Karpas-422 (cell line): Measurements from ENCODE around the gene ADAP1. TPM values are rescaled to one million over a fixed set of nuclear protein-coding genes. Genes with fewer than 3 reads are reported as not detected.

Source experiments
- DNase-seq: peaks from one replicate; pipeline ENCODE4 v3.0.0-alpha.2; 2015
- H2AFZ ChIP-seq: fragments of 200-600 bp; sonication (generic); 2 replicates; pipeline ENCODE4 v1.6.1; 2014; ENCODE audit warnings: antibody characterized with exemption, low read length, mixed read lengths
- H3K27ac ChIP-seq: fragments of 200-600 bp; sonication (generic); 2 replicates; pipeline ENCODE4 v1.5.1; 2014; ENCODE audit warnings: mild to moderate bottlenecking, low read length, moderate library complexity
- H3K27me3 ChIP-seq: fragments of 200-600 bp; sonication (generic); 2 replicates; pipeline ENCODE4 v1.6.1; 2014; ENCODE audit warnings: low read length, mixed read lengths
- H3K36me3 ChIP-seq: fragments of 200-600 bp; sonication (generic); 2 replicates; pipeline ENCODE4 v1.6.1; 2014; ENCODE audit warnings: low read length, mixed read lengths; ENCODE audit not compliant: insufficient read depth
- H3K4me1 ChIP-seq: fragments of 200-600 bp; sonication (generic); 2 replicates; pipeline ENCODE4 v1.6.1; 2014; ENCODE audit warnings: mild to moderate bottlenecking, low read length, mixed read lengths
- H3K4me2 ChIP-seq: fragments of 200-600 bp; sonication (generic); 2 replicates; pipeline ENCODE4 v1.6.1; 2014; ENCODE audit warnings: low read length, low read depth, mild to moderate bottlenecking; ENCODE audit not compliant: poor library complexity, severe bottlenecking
- H3K4me3 ChIP-seq: fragments of 200-600 bp; sonication (generic); 2 replicates; pipeline ENCODE4 v1.5.1; 2014; ENCODE audit warnings: mild to moderate bottlenecking, antibody characterized with exemption, low read length, mixed read lengths
- H3K79me2 ChIP-seq: fragments of 200-600 bp; sonication (generic); 2 replicates; pipeline ENCODE4 v1.6.1; 2014; ENCODE audit warnings: mild to moderate bottlenecking, low read length, mixed read lengths
- H3K9ac ChIP-seq: fragments of 200-600 bp; sonication (generic); 2 replicates; pipeline ENCODE4 v1.6.0; 2014; ENCODE audit warnings: low read length
- H3K9me2 ChIP-seq: fragments of 200-600 bp; sonication (generic), shearing (Covaris generic); replicated peaks from 2 replicates; pipeline ENCODE4 v1.6.0; 2014; ENCODE audit warnings: mild to moderate bottlenecking, low read length, moderate library complexity; ENCODE audit not compliant: insufficient read depth
- H3K9me3 ChIP-seq: fragments of 300-700, 200-600 bp; sonication (generic); 2 replicates; pipeline ENCODE4 v1.6.1; 2014; ENCODE audit warnings: low read length, mixed read lengths
- H4K20me1 ChIP-seq: fragments of 200-600 bp; sonication (generic); 2 replicates; pipeline ENCODE4 v1.6.1; 2014; ENCODE audit warnings: mild to moderate bottlenecking, antibody characterized with exemption, low read length, low read depth; ENCODE audit not compliant: insufficient read depth
- total RNA-seq: library from RNA; depleted of rRNA; stranded (reverse); fragments of >200 nt; shearing (Covaris generic); gene quantifications from 2 replicates; pipeline ENCODE4 v1.2.3, GENCODE V29; 2014; ENCODE audit warnings: low replicate concordance

Gene ADAP1
- total RNA-seq, 1 experiment from 2014 or later = not detected

GRCh38 chr7:979151-979550 is 24.7 kb upstream of the ADAP1 start:
- no peak overlapping the region for H3K4me2 ChIP-seq
- H3K27ac ChIP-seq = no peak overlapping the region
- H2AFZ ChIP-seq = no peak overlapping the region
- no peaks in the 10 kb centered on the region for H3K36me3 ChIP-seq
- H3K9ac ChIP-seq = no peak overlapping the region
- H3K27me3 ChIP-seq = no peaks in the 10 kb centered on the region
- H3K9me3 ChIP-seq = no peaks in the 10 kb centered on the region
- H4K20me1 ChIP-seq = peaks cover 7% of the 10 kb centered on the region
- no peak for DNase-seq
- peaks cover 11% of the 10 kb centered on the region for H3K79me2 ChIP-seq
- H3K9me2 ChIP-seq = no peaks in the 10 kb centered on the region
- no peak overlapping the region for H3K4me3 ChIP-seq
- peaks cover 61% of the 10 kb centered on the region for H3K4me1 ChIP-seq

GRCh38 chr7:978416-979091 is 24.1 kb upstream of the ADAP1 start:
- peaks cover 17% of the 10 kb centered on the region for H3K79me2 ChIP-seq
- H3K9ac ChIP-seq = no peak overlapping the region
- no peaks in the 10 kb centered on the region for H3K9me2 ChIP-seq
- peak overlapping the region; percentile 93 for H3K27ac ChIP-seq
- no peak for DNase-seq
- no peaks in the 10 kb centered on the region for H3K27me3 ChIP-seq
- H3K4me3 ChIP-seq = peak overlapping the region; percentile 48; the same call in 1 of the 2 replicates
- H3K9me3 ChIP-seq = no peaks in the 10 kb centered on the region
- H4K20me1 ChIP-seq = peaks cover 8% of the 10 kb centered on the region
- H2AFZ ChIP-seq = no peak overlapping the region
- peaks cover 66% of the 10 kb centered on the region for H3K4me1 ChIP-seq
- no peaks in the 10 kb centered on the region for H3K36me3 ChIP-seq
- peak overlapping the region; percentile 63 for H3K4me2 ChIP-seq

- Histone ChIP-seq H4K20me1 (peaks cover 12% of the 10 kb centered on the region), H3K4me3 (peak overlapping the region; percentile 48), H3K27me3 (no peaks in the 10 kb centered on the region), H2AFZ (no peak overlapping the region), H3K9me2 (no peaks in the 10 kb centered on the region), H3K9ac (peak overlapping the region; percentile 57; the same call in 1 of the 2 replicates), H3K9me3 (no peaks in the 10 kb centered on the region), H3K4me2 (peak overlapping the region; percentile 63), H3K79me2 (peaks cover 23% of the 10 kb centered on the region), H3K36me3 (peaks cover 4% of the 10 kb centered on the region; the same call in 1 of the 2 replicates), H3K4me1 (peaks cover 72% of the 10 kb centered on the region), H3K27ac (peak overlapping the region; percentile 93)
- DNase-seq = peak; percentile 84
Observed at GRCh38 chr7:978049-978346, 23.5 kb upstream of the ADAP1 start.

- peak overlapping the region; percentile 63 for H3K4me2 ChIP-seq
Observed at GRCh38 chr7:977326-978048, 23.0 kb upstream of the ADAP1 start.

GRCh38 chr7:976901-977325 is 22.4 kb upstream of the ADAP1 start:
- Histone ChIP-seq H3K9me2 (no peaks in the 10 kb centered on the region), H3K27me3 (no peaks in the 10 kb centered on the region), H3K79me2 (peaks cover 34% of the 10 kb centered on the region), H3K9ac (peak overlapping the region; percentile 57), H3K9me3 (no peaks in the 10 kb centered on the region), H4K20me1 (peaks cover 23% of the 10 kb centered on the region), H3K27ac (peak overlapping the region; percentile 93), H2AFZ (no peak overlapping the region), H3K4me1 (peaks cover 67% of the 10 kb centered on the region), H3K4me2 (no peak overlapping the region), H3K36me3 (peaks cover 14% of the 10 kb centered on the region), H3K4me3 (no peak overlapping the region)
- DNase-seq = no peak

More at GRCh38 chr7:977326-978048, 23.0 kb upstream of the ADAP1 start:
- Histone ChIP-seq H3K4me3 (peak overlapping the region; percentile 48), H3K4me1 (peaks cover 70% of the 10 kb centered on the region), H3K27me3 (no peaks in the 10 kb centered on the region), H3K9me2 (no peaks in the 10 kb centered on the region), H3K79me2 (peaks cover 28% of the 10 kb centered on the region), H3K9me3 (no peaks in the 10 kb centered on the region), H3K27ac (peak overlapping the region; percentile 93), H4K20me1 (peaks cover 17% of the 10 kb centered on the region), H3K36me3 (peaks cover 9% of the 10 kb centered on the region), H3K9ac (peak overlapping the region; percentile 57), H2AFZ (no peak overlapping the region)
- DNase-seq = no peak

GRCh38 chr7:975702-976473 is 21.4 kb upstream of the ADAP1 start:
- Histone ChIP-seq H3K4me3 (no peak overlapping the region), H3K27me3 (no peaks in the 10 kb centered on the region), H3K36me3 (peaks cover 21% of the 10 kb centered on the region), H3K9ac (no peak overlapping the region), H3K27ac (no peak overlapping the region), H2AFZ (no peak overlapping the region), H4K20me1 (peaks cover 29% of the 10 kb centered on the region), H3K9me3 (no peaks in the 10 kb centered on the region), H3K79me2 (peaks cover 34% of the 10 kb centered on the region), H3K4me1 (peaks cover 63% of the 10 kb centered on the region), H3K4me2 (no peak overlapping the region), H3K9me2 (no peaks in the 10 kb centered on the region)
- DNase-seq = no peak

GRCh38 chr7:974820-975681 is 20.6 kb upstream of the ADAP1 start, which contains the start of gene COX19:
TSS of gene COX19 (minus strand) at chr7:975549. CDS start at chr7:975509, 40 bp downstream.
- Histone ChIP-seq H3K27ac (peak within 1 kb of the TSS; percentile 68; the same call in 1 of the 2 replicates), H3K27me3 (no peaks in the 10 kb centered on the region), H3K36me3 (peaks cover 21% of the 10 kb centered on the region), H3K4me1 (peaks cover 55% of the 10 kb centered on the region), H4K20me1 (peaks cover 33% of the 10 kb centered on the region), H2AFZ (peak within 1 kb of the TSS; percentile 81; the same call in 1 of the 2 replicates), H3K4me2 (peak within 1 kb of the TSS; percentile 99), H3K4me3 (peak within 1 kb of the TSS; percentile 100), H3K9ac (peak within 1 kb of the TSS; percentile 100), H3K9me2 (no peaks in the 10 kb centered on the region), H3K9me3 (no peaks in the 10 kb centered on the region), H3K79me2 (peaks cover 34% of the 10 kb centered on the region)
- DNase-seq = peak; percentile 96
